B cell (primary cell): ENCODE results near the gene TOMM70. TPM values are rescaled to one million over a fixed set of nuclear protein-coding genes. Genes with fewer than 3 reads are reported as not detected.

Source experiments
- ATAC-seq: fragments of 200-7000 bp; cut with Tn5 transposase; one replicate; pipeline ENCODE4 v1.10.0; 2021; ENCODE audit warnings: low read depth, mild to moderate bottlenecking, moderate number of reproducible peaks, moderate library complexity
- CTCF ChIA-PET: fragments of 350-600 bp; sonication (Branson Sonifier 250); formaldehyde crosslinking; loops from one replicate; lab custom pipeline; 2021; ENCODE audit warnings: antibody characterized with exemption, inconsistent platforms; lab: Charles Lee
- POLR2A ChIA-PET: fragments of 350-600 bp; sonication (Branson Sonifier 250); formaldehyde crosslinking; loops from one replicate; lab custom pipeline; 2021; ENCODE audit warnings: antibody characterized with exemption; lab: Charles Lee
- DNase-seq: peaks from one replicate; pipeline ENCODE4 v3.0.0; 2013
- H2AFZ ChIP-seq: 2 replicates; pipeline ENCODE4 v1.6.1; 2012; ENCODE audit warnings: mild to moderate bottlenecking, low read depth, low read length; ENCODE audit not compliant: insufficient read depth, poor library complexity, severe bottlenecking
- H3K27ac ChIP-seq, 2 donors: 1 replicate in 1 of 2; 2 replicates in 1 of 2; pipeline ENCODE4 v1.5.1; 2012 to 2013; ENCODE audit warnings: low read length in 2 of 2, mild to moderate bottlenecking in 2 of 2, moderate library complexity in 1 of 2
- H3K27me3 ChIP-seq, 4 experiments: fragments of 200-600 bp in 1 of 4; sonication (generic) in 1 of 4; replicated peaks in 1 of 4; 1 replicate in 2 of 4; 2 replicates in 2 of 4; pipeline versions ENCODE4 v1.6.1 to v1.7.0; 2013 to 2016; ENCODE audit warnings: low read length in 3 of 4, mild to moderate bottlenecking in 2 of 4, mixed read lengths in 1 of 4, moderate library complexity in 1 of 4; ENCODE audit not compliant: insufficient read depth in 4 of 4, control insufficient read depth in 3 of 4; ENCODE audit errors: control extremely low read depth in 1 of 4
- H3K36me3 ChIP-seq, 2 experiments: replicated peaks in 1 of 2; 1 replicate in 1 of 2; 2 replicates in 1 of 2; pipeline versions ENCODE4 v1.6.1 to v1.7.1; 2013; ENCODE audit warnings: low read length in 1 of 2; ENCODE audit not compliant: insufficient read depth in 2 of 2, control insufficient read depth in 1 of 2; ENCODE audit errors: control extremely low read depth in 1 of 2, extremely low read depth in 1 of 2
- H3K4me1 ChIP-seq, 2 donors: fragments of 200-600 bp in 1 of 2; sonication (generic) in 1 of 2; 1 replicate in 1 of 2; 2 replicates in 1 of 2; pipeline versions ENCODE4 v1.5.1 to v1.6.1; 2013 to 2017; ENCODE audit warnings: low read length in 2 of 2; ENCODE audit not compliant: control insufficient read depth in 2 of 2, insufficient read depth in 2 of 2
- H3K4me2 ChIP-seq: replicated peaks from 2 replicates; pipeline ENCODE3; 2012; ENCODE audit warnings: mild to moderate bottlenecking, low read depth, low read length; ENCODE audit not compliant: poor library complexity, severe bottlenecking
- H3K4me3 ChIP-seq, 5 experiments: fragments of 200-600 bp in 1 of 5; sonication (generic) in 1 of 5; 1 replicate in 3 of 5; 2 replicates in 2 of 5; pipeline versions ENCODE4 v1.5.1 to v1.7.0; 2011 to 2016; ENCODE audit warnings: low read length in 4 of 5, mild to moderate bottlenecking in 4 of 5, low read depth in 2 of 5, control low read depth in 1 of 5, moderate library complexity in 1 of 5; ENCODE audit not compliant: insufficient read depth in 1 of 5; ENCODE audit errors: control extremely low read depth in 1 of 5, extremely low read depth in 1 of 5
- H3K79me2 ChIP-seq: fragments of 200-600 bp; sonication (generic); one replicate; pipeline ENCODE4 v1.6.0; 2016; ENCODE audit warnings: low read length; ENCODE audit not compliant: control insufficient read depth, insufficient read depth
- H3K9ac ChIP-seq: fragments of 200-600 bp; sonication (generic); 2 replicates; pipeline ENCODE4 v1.6.1; 2017; ENCODE audit warnings: mild to moderate bottlenecking, low read length, moderate library complexity
- H3K9me3 ChIP-seq, 3 donors: one replicate each; pipeline versions ENCODE4 v1.6.1 to v1.7.1; 2013; ENCODE audit warnings: low read length in 2 of 3; ENCODE audit not compliant: control insufficient read depth in 2 of 3, insufficient read depth in 1 of 3; ENCODE audit errors: control extremely low read depth in 1 of 3
- H4K20me1 ChIP-seq: 2 replicates; pipeline ENCODE4 v1.6.0; 2012; ENCODE audit warnings: mild to moderate bottlenecking, low read length; ENCODE audit not compliant: insufficient read depth, control insufficient read depth, poor library complexity, severe bottlenecking
- H3K27ac Mint-ChIP-seq: one replicate; pipeline ENCODE4 v1.8.0; 2021; ENCODE audit warnings: mixed read lengths
- H3K27me3 Mint-ChIP-seq: one replicate; pipeline ENCODE4 v1.8.0; 2021; ENCODE audit warnings: mixed read lengths
- H3K4me1 Mint-ChIP-seq: one replicate; pipeline ENCODE4 v1.8.0; 2021; ENCODE audit warnings: mixed read lengths
- H3K4me3 Mint-ChIP-seq: one replicate; pipeline ENCODE4 v1.8.0; 2021; ENCODE audit warnings: mixed read lengths
- H3K9me3 Mint-ChIP-seq: one replicate; pipeline ENCODE4 v1.8.0; 2022; ENCODE audit warnings: mixed read lengths; ENCODE audit not compliant: insufficient read depth
- EZH2 ChIP-seq: IDR thresholded peaks from 2 replicates; pipeline ENCODE4 v1.6.1; 2012; ENCODE audit warnings: borderline replicate concordance, low read depth, mild to moderate bottlenecking, moderate library complexity, low read length; ENCODE audit not compliant: insufficient read depth, poor library complexity, severe bottlenecking
- WGBS: methylation state at CpG from one replicate; pipeline ENCODE4 v1.1.5; 2013; ENCODE audit warnings: missing lambda C conversion rate; ENCODE audit not compliant: insufficient coverage; 5-methylcytosine and 5-hydroxymethylcytosine counted together
- intact Hi-C: fragments of 100-400 bp; cut with micrococcal nuclease; formaldehyde crosslinking; loops from one replicate; pipeline ENCODE4 v1.10.0; 2022
- polyA plus RNA-seq: library from polyadenylated mRNA; depleted of rRNA; stranded (reverse); fragments of >200 nt; gene quantifications from 2 replicates; pipeline ENCODE4 v1.2.3, GENCODE V29; 2012
- total RNA-seq, 2 donors: library from RNA; stranded (reverse); fragments of 120-200 nt in 1 of 2; gene quantifications; 1 replicate in 1 of 2; 2 replicates in 1 of 2; pipeline versions ENCODE4 v1.2.3 to v1.2.4, GENCODE V29; 2013 to 2022
- TF ChIP-seq, protein P1 (sequence below): fragments of 200-600 bp; IDR thresholded peaks from one replicate; pipeline ENCODE4 v1.8.0; 2022; ENCODE audit warnings: antibody characterized with exemption, mild to moderate bottlenecking

Gene TOMM70
- total and polyA plus RNA-seq, 2 donors (not counting 1 experiment from before 2014, with no cell fraction given) = 6.9 to 30.0 TPM

DNA sequence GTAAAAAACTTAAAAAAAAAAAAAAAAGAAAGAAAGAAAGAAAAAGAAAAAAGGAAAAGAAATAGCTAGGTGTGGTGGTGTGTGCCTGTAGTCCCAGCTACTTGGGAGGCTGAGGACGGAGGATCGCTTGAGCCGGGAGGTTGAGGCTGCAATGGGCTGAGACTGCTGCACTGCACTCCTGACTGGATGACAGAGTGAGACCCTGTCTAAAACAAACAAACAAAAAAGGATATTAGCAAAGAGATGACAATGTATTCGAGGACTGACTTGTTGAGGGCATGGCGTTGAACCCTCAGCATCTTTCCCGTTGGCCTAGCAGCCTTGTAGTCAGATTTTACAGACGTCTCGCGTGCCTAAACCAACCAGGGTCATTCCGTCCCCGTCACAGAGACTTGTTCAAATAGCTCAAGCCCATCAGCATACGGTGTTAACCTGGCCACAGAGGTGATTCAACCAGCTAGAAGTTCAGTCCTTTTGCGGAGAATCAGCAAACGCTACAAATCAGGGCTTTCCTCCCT lies 66.9 kb downstream of the TOMM70 start:
- Histone ChIP-seq H3K27me3 (no peaks in the 10 kb centered on the region), H3K4me1 (peaks cover 5 to 16% of the 10 kb centered on the region in 2 donors), H3K9me3 (no peaks in the 10 kb centered on the region), H2AFZ (peak overlapping the region; percentile 97), H3K4me2 (peak overlapping the region; percentile 83), H4K20me1 (no peaks in the 10 kb centered on the region), H3K9ac (peak overlapping the region; percentile 79), H3K4me3 (peak overlapping the region; percentile 54 to 82 (median 71)), H3K36me3 (no peaks in the 10 kb centered on the region), H3K27ac (peak overlapping the region; percentile 54 to 79), H3K79me2 (peaks cover 6% of the 10 kb centered on the region)
- Mint-ChIP-seq H3K4me3 (peak overlapping the region; percentile 91), H3K27me3 (no peaks in the 10 kb centered on the region), H3K9me3 (no peaks in the 10 kb centered on the region), H3K27ac (peak overlapping the region; percentile 90), H3K4me1 (peaks cover 23% of the 10 kb centered on the region)
- intact Hi-C loops = loop anchor here (1.0 to 2.0 kb wide), 6 partner anchors 17 to 517 kb away; partner anchors contain the start of genes CMSS1, LNP1, TBC1D23 and TFG
- DNase-seq (no peak), ATAC-seq (peak; percentile 3)
- ChIA-PET POLR2A (interaction anchor here (0.6 to 1.4 kb wide), 3 partner anchors 68 to 74 kb away, joined by 3 to 5 read pairs (median 3); partner anchors contain the start of gene TBC1D23), CTCF (interaction anchor here (1.4 to 2.2 kb wide), 2 partner anchors 510 to 516 kb away, joined by 4 to 5 read pairs; partner anchors contain the start of gene CMSS1)
- WGBS = 42% methylated on average over 14 of the region's 14 CpGs
- TF ChIP-seq, protein P1, sequence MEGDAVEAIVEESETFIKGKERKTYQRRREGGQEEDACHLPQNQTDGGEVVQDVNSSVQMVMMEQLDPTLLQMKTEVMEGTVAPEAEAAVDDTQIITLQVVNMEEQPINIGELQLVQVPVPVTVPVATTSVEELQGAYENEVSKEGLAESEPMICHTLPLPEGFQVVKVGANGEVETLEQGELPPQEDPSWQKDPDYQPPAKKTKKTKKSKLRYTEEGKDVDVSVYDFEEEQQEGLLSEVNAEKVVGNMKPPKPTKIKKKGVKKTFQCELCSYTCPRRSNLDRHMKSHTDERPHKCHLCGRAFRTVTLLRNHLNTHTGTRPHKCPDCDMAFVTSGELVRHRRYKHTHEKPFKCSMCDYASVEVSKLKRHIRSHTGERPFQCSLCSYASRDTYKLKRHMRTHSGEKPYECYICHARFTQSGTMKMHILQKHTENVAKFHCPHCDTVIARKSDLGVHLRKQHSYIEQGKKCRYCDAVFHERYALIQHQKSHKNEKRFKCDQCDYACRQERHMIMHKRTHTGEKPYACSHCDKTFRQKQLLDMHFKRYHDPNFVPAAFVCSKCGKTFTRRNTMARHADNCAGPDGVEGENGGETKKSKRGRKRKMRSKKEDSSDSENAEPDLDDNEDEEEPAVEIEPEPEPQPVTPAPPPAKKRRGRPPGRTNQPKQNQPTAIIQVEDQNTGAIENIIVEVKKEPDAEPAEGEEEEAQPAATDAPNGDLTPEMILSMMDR = no peak
- no peak for TF ChIP-seq EZH2

DNA sequence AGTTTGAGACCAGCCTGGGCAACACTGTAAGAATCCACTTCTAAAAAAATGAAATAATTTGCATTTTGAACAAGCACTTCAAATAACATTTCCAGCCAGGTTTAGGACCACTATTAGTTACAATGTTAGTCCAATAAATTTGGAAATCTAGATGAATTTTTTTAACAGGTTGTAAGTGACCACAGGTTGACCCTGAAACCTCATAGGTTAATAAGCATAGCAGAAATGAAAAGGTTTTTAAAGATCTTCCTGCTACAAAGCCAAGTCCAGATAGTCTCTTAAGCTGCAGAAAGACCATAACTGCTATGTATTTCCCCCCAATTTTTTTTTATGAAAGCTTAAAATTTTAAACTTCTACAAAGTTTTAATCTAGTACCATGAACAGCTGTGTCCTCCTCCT lies 67.8 kb downstream of the TOMM70 start:
- ATAC-seq = no peak
- Histone ChIP-seq H3K4me3 (no peak overlapping the region), H4K20me1 (no peaks in the 10 kb centered on the region), H3K9ac (no peak overlapping the region), H3K79me2 (peaks cover 6% of the 10 kb centered on the region), H3K4me1 (peaks cover 5 to 16% of the 10 kb centered on the region in 2 donors), H3K27ac (no peak overlapping the region), H2AFZ (no peak overlapping the region), H3K36me3 (no peaks in the 10 kb centered on the region), H3K27me3 (no peaks in the 10 kb centered on the region), H3K9me3 (no peaks in the 10 kb centered on the region), H3K4me2 (no peak overlapping the region)
- intact Hi-C loops = no loop called here
- Mint-ChIP-seq H3K4me1 (peaks cover 23% of the 10 kb centered on the region), H3K27me3 (no peaks in the 10 kb centered on the region), H3K4me3 (no peak overlapping the region), H3K9me3 (no peaks in the 10 kb centered on the region), H3K27ac (no peak overlapping the region)
- ChIA-PET CTCF (interaction anchor here (2.2 kb wide), 1 partner anchor 515 kb away, joined by 5 read pairs; the partner anchor contains the start of gene CMSS1), POLR2A (interaction anchor here (0.6 to 1.4 kb wide), 2 partner anchors 69 to 73 kb away, joined by 3 to 5 read pairs; no protein-coding TSS in a partner anchor)
- DNase-seq = no peak
- TF ChIP-seq, protein P1 = no peak
- no peak for TF ChIP-seq EZH2
